Stimulated activated CD4-positive, alpha-beta T cell treated with anti-CD3 and anti-CD28 coated beads, Interleukin-12 subunit alpha, Interleukin-12 subunit beta, amount 100 ng/mL, for 24 hours (primary cell): ENCODE data around the gene DYRK3.
"Not testable (repeated sequence)": the region's sequence is repeated elsewhere in the genome, so short reads cannot be mapped to it uniquely, and the experiment has no call there.

ENCODE experiments used
- DNase-seq, 2 experiments: peaks; one replicate each; pipeline ENCODE4 v3.0.0-alpha.2; 2020; ENCODE audit warnings: low read depth in 2 of 2

The DYRK3 gene

DNA sequence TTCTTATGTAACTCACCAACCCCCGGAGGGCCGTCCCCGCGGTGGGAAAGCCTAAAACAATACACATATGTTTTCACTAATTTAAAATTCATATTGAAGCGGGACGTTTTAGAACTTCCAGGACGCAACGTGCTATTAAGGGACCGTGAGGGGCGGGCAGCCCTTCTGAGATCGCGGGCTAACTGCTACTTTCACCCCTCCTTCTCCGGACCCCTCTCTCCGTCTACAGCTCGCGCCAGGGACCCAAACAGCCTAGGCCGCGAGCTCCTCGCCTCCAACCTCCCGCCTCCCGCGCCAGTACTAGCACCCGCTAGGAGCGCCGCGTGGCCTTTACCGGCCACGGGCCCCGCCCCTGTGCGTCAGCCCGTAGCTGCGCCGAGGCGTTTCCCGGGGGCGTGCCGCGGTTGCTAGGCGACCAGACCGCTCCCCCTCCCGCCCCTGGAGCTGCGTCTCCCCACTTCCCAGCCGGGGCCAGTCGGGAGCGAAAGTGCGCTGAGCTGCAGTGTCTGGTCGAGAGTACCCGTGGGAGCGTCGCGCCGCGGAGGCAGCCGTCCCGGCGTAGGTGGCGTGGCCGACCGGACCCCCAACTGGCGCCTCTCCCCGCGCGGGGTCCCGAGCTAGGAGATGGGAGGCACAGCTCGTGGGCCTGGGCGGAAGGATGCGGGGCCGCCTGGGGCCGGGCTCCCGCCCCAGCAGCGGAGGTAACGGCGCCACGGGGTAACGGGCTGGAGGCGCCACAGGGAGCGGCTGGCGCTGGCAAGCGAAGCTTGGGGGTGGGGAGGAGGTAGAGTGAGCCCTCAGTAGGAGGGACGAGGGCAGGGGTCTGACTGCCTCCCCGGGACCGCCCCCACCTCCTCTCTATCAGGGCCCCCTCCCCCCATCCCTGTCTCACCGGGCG is at the start of gene DYRK3:
DYRK3 (plus strand) TSS at position 457 of the 898 bp plus-strand sequence; CDS start at position 625, 168 bp downstream.
- peak; percentile 82 to 93 for DNase-seq

DNA sequence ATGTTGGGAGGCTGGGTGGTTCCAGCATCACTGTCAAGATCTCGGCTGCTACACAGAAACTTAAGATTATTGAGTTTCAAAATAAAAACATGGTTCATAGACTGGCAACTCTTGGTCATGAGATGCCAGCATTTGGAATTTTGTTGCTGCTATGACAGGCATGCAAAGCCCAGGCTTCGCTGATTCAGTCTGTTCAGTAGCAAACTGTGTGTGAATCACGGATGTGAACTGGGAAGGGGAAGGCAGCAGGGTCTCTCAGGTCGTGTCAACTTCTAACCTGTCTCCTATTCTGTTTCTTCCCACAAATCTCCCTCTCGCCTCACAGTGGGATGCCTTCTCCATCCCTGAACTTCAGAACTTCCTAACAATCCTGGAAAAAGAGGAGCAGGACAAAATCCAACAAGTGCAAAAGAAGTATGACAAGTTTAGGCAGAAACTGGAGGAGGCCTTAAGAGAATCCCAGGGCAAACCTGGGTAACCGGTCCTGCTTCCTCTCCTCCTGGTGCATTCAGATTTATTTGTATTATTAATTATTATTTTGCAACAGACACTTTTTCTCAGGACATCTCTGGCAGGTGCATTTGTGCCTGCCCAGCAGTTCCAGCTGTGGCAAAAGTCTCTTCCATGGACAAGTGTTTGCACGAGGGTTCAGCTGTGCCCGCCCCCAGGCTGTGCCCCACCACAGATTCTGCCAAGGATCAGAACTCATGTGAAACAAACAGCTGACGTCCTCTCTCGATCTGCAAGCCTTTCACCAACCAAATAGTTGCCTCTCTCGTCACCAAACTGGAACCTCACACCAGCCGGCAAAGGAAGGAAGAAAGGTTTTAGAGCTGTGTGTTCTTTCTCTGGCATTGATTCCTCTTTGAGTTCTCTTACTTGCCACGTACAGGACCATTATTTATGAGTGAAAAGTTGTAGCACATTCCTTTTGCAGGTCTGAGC is 48.6 kb upstream of the DYRK3 start:
- no peak for DNase-seq

- DNase-seq = no peak
Measured at GRCh38 chr1:206587904-206588303, 47.4 kb upstream of the DYRK3 start.

- DNase-seq = no peak
Measured at GRCh38 chr1:206588492-206588891, 46.8 kb upstream of the DYRK3 start.

DNA sequence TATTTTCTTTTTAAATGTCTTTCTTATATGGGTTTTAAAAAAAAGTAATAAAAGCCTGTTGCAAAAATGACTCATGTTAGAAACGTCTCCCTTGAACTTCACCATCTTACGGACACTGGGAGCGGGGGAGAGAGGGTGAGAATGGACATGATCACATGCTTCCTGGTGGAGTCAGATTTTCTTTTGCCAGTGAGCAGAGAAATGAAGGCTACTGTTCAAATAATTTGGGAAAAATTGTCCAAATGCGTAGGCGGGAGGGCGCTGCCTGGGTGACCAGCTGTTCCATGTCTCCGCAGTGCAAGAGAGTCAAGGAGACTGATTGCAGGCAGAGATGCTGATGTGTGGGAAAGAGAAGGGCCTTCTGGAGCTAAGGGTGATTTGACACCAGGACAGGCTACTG is 46.1 kb upstream of the DYRK3 start:
- no peak for DNase-seq

- peak in 1 of 2 experiments; percentile 42 for DNase-seq
Measured at GRCh38 chr1:206590025-206590758, 45.1 kb upstream of the DYRK3 start.

- no peak for DNase-seq
Measured at GRCh38 chr1:206591226-206591625, 44.1 kb upstream of the DYRK3 start.

DNA sequence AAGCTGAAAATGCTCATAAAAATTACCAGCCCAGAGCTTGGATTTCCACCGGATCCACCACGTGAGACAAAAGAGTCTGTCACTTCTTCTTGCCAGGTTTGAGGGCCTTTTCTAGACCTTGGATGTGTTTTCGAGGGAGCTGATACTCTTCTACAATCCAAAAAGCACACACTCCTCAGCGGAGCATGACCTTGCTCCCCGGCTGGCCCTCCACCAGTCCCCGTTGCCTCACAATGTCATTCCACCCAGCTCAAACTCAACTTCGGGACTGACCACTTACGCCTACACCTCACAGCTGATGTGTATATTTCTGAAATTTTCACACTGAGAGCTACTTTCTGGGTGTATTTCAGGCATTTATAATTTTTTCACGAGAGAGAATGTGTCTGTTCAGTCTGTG is 43.6 kb upstream of the DYRK3 start:
- no peak for DNase-seq

DNA sequence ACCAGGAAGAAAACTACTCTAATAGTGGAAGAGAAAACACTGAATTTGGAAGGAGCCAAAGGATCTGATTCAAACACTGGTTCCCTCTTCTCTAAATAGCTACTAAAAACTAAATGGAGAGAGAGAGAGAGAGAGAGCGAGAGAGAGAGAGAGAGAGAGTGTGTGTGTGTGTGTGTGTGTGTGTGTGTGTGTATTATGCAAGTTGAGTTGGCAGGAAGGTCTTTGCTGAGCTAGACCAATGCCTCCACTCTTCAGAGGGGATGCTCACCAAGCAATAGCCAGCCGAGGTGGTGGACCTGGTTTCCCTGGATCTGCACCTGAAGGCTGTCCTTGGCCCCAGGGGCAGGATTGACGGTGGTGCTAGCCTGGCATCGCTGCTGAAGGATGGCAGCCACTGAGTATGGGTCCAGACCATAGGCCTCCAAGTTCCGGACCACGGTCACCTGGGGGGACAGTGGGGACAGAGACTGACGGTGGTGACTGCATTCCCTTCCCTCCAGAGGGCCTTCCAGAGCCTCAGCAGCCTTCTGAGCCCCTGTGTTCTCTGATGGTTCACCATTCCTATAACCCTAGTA is 41.9 kb upstream of the DYRK3 start:
- no peak for DNase-seq

DNA sequence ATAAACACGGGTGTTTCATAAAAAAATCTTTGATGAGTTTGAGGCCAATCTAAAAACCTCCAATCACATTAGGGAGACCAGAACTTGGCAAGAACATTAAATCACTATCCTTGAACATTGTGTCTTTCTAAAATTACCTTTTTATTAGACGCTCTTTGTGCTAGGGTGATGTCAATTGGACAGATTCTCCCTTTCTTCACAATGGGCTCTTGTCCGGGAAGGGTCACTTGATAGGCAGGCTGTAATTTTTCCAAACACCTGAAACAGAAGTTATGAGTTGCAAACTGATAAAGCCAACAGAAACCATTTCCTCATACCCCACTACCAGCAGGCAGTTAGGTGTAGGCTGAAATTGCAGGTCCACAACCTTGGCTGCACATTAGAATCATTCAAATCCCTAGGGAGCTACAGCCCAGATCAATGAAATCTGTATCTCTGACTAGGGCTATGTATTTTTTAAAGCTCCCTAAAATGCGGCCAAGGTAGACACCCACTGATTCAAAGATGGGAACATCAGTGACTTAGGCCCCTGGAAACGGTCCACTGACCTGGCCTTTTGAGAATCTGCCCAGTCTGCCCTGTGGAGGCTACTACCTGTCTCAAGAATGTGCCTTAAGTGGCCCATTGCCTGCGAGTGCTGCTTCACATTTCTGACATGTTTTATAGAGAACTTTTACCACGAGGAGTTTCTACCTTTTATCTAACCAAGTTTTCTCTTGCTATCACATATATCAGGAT is 39.6 kb upstream of the DYRK3 start:
- DNase-seq = no peak

GRCh38 chr1:206596319-206596666 is 39.0 kb upstream of the DYRK3 start:
- no peak for DNase-seq

DNA sequence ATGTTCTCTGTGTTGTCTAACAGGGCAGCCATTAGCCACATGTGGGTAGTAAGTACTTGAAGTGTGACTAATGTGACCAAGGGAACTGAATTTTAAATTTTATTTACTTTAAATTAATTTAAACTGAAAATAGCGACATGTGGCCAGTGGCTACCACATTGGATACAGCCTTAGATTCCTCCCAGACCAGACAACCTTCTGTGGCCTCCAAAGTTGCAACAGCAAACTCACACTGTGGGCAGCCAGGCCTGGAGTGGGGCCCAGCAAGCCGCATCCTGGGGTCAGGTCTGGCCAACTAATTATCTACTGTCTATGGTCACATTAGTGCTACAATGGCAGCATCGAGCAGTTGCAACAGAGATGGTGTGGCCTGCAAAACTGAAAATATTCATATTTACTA is 34.8 kb upstream of the DYRK3 start:
- no peak for DNase-seq

DNA sequence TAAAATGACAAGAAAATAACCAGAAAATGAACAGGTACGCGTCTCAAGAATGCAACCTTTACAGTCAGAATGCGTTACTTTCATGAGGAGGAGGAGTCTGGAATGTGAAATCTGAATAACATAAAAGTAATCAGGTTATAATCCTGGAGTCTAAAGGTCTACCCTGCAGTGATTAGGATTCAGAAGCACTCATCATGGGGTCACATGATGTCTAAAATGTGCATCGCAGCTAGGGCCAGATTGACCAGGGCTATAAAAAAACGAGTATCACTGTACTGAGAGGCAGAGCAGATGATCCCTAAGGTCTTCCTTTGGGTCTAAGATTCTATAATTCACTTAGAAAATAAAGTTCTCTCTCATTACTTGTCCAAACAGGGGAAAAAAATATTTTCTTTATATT is 30.5 kb upstream of the DYRK3 start:
- no peak for DNase-seq

DNA sequence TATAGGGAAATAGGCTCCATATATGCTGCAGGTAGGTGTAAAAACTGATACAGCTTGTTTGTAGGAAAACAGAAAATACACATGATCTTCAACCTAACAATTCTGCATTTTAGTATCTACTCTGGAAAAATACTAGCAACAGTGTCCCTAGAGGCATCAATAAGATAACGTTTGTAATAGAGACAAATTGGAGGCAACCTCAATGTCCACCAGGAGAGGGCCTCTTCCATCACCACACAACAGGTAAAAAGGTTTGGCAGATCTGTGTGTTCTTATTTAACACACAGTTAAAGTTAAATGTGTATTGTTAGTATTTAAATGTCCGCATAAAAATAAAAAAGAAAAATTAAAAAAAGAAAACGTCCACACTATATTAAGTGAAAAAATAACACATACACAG is 28.5 kb upstream of the DYRK3 start:
- no peak for DNase-seq

GRCh38 chr1:206608108-206608698 is 27.1 kb upstream of the DYRK3 start:
- DNase-seq = peak in 1 of 2 experiments; percentile 51

DNA sequence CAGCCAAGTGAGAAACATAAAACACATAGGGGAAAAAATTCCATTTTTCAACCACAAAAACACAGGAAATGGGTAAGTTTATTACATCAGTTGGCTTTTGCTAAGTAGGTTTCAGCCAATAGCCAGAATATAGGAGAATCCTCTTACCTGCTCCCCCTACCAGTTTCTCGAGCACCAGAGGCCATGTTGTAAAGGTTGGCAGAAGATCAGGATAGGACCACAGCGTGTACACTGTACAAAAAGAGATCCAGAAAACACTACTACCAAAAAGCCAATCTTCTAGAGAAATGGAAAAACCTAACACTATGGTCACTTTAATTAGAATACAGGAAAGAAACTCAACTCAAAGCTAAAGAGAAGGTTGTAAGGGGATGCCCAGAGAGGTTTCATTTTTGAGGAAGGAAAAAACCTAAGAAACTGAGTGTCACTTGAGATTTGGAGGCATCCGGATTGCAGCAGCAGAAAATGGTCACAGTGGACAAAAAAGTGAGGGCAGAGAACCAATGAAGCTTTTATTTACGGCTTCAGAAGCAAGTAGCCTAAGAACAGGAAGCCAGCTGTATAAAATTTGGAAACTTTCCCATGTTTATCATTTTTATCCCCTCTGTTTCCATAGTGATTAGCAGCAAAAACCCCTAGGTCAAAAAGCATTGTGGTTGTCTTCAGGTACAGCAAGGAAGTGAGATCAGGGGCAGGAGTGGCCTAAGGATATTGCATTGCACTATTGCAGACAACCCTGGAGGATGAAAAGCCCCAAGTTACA is 25.9 kb upstream of the DYRK3 start:
- no peak for DNase-seq

- peak; percentile 90 to 91 for DNase-seq
Measured at GRCh38 chr1:206612129-206612876, 23.0 kb upstream of the DYRK3 start, which contains the start of gene EIF2D. Gene EIF2D, minus strand, starts transcription at chr1:206612465. Its CDS starts 123 bp downstream, at chr1:206612342.

DNA sequence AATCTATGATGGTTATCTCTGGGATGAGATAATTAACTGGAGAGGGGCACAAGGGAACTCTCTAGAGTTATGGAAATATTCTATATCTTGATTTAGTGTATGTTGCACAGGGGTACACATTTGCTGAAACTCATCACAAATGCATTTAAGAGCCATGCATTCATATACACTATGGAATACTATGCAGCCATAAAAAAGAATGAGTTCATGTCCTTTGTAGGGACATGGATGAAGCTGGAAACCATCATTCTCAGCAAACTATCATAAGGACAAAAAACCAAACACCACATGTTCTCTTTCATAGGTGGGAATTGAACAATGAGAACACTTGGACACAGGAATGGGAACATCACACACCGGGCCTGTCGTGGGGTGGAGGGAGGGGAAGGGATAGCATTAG is 8.9 kb upstream of the DYRK3 start:
- not testable (repeated sequence) for DNase-seq

DNA sequence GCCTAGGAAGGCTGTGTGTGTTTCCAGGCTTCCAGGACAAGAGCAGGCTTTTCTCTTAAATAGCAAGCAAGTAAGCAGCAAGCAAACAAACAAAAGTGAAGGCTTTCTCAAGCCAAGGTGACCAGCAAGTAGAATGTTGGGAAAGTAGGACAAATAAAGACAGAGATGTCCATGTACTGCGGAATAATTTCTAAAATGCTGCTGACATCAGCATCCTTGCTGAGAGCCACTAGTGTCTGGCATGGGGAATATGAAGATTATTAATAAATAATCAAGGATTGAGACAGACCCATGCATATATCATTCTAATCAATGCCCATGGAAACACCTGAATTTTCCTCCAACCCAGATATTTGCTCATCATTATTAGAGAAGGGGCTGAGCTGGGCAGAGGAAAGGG is 6.4 kb upstream of the DYRK3 start:
- no peak for DNase-seq
